Right cardiac atrium (tissue), 5 donors: Measurements from ENCODE around the gene WDFY1. TPM values are rescaled to one million over a fixed set of nuclear protein-coding genes. Genes with fewer than 3 reads are reported as not detected.
"Not testable (repeated sequence)": the region's sequence is repeated elsewhere in the genome, so short reads cannot be mapped to it uniquely, and the experiment has no call there.

Source experiments
- ATAC-seq, 2 donors: fragments of 200-7000 bp; cut with Tn5 transposase; one replicate each; pipeline versions ENCODE4 v1.8.0 to v1.9.1; 2020; ENCODE audit warnings: moderate library complexity in 2 of 2, mild to moderate bottlenecking in 1 of 2
- DNase-seq, 3 donors: peaks; one replicate each; pipeline ENCODE4 v3.0.0-alpha.2; 2020
- H3K27ac ChIP-seq: one replicate; pipeline ENCODE4 v1.5.1; 2013; ENCODE audit warnings: mild to moderate bottlenecking, low read length, control low read depth, moderate library complexity
- H3K27me3 ChIP-seq: one replicate; pipeline ENCODE4 v1.6.1; 2013; ENCODE audit not compliant: control insufficient read depth, insufficient read depth
- H3K4me1 ChIP-seq: one replicate; pipeline ENCODE4 v1.6.1; 2013; ENCODE audit warnings: low read length; ENCODE audit not compliant: control insufficient read depth, insufficient read depth
- H3K4me3 ChIP-seq: one replicate; pipeline ENCODE4 v1.5.1; 2013; ENCODE audit warnings: low read length, control low read depth
- H3K9me3 ChIP-seq: one replicate; pipeline ENCODE4 v1.6.1; 2013; ENCODE audit warnings: low read length; ENCODE audit not compliant: control insufficient read depth
- WGBS: extraction: QIAGEN DNeasy Blood & Tissue Kit; methylation state at CpG from one replicate; pipeline ENCODE4 v1.1.7; 2013; 5-methylcytosine and 5-hydroxymethylcytosine counted together
- intact Hi-C, 4 donors: fragments of 100-400 bp; cut with DNase I; formaldehyde crosslinking; loops; one replicate each; pipeline versions ENCODE4 v1.11.0 to v1.14.0; 2022 to 2023
- polyA plus RNA-seq: library from polyadenylated mRNA; stranded (reverse); fragments of 200-250 nt; gene quantifications from one replicate; pipeline ENCODE4 v1.2.3, GENCODE V29; 2013
- total RNA-seq, 4 donors: library from RNA; stranded (reverse); fragmentation: NEBNext Ultra II Directional; extraction: Animal tissue kit (Norgen Biotek cat#: 25700); gene quantifications; one replicate each; pipeline ENCODE4 v1.2.1, GENCODE V29; 2021
- donor health status: healthy with polysubstance abuse.
- donor health status: DM: no; HTN: yes; CAD: no.
- donor health status: DM: no; HTN: no; CAD: no.
- donor health status: DM: no; HTN: yes; CAD: no; lungs with severe emphysema.
- donor health status: DM: yes; HTN: yes; CAD: no.

The WDFY1 gene
- total and polyA plus RNA-seq, 5 donors, result 10.7 to 21.2 (median 15.9) TPM

GRCh38 chr2:223943135-223943534, 2.0 kb downstream of the WDFY1 start:
- intact Hi-C loops, result no loop called here
- peak overlapping the region; percentile 69 for H3K4me3 ChIP-seq
- 50% methylated on average over 1 of the region's 1 CpG for WGBS
- no peak for DNase-seq
- no peak overlapping the region for H3K27ac ChIP-seq
- no peaks in the 10 kb centered on the region for H3K9me3 ChIP-seq
- no peaks in the 10 kb centered on the region for H3K27me3 ChIP-seq
- peaks cover 7% of the 10 kb centered on the region for H3K4me1 ChIP-seq
- ATAC-seq, result no peak

GRCh38 chr2:223941579-223942277, 3.4 kb downstream of the WDFY1 start:
- H3K4me1 ChIP-seq, result peaks cover 8% of the 10 kb centered on the region
- ATAC-seq, result no peak
- H3K27ac ChIP-seq, result no peak overlapping the region
- no peaks in the 10 kb centered on the region for H3K27me3 ChIP-seq
- 56% methylated on average over 12 of the region's 12 CpGs for WGBS
- intact Hi-C loops, result no loop called here
- DNase-seq, result no peak
- H3K9me3 ChIP-seq, result no peaks in the 10 kb centered on the region
- no peak overlapping the region for H3K4me3 ChIP-seq

GRCh38 chr2:223939438-223939837, 5.7 kb downstream of the WDFY1 start:
- intact Hi-C loops, DNase-seq: not testable (repeated sequence)
- H3K4me1 ChIP-seq, result peaks cover 20% of the 10 kb centered on the region

GRCh38 chr2:223937535-223937934, 7.6 kb downstream of the WDFY1 start:
- H3K9me3 ChIP-seq, result no peaks in the 10 kb centered on the region
- H3K4me1 ChIP-seq, result peaks cover 24% of the 10 kb centered on the region
- H3K4me3 ChIP-seq, result no peak overlapping the region
- ATAC-seq (no peak), DNase-seq (no peak)
- H3K27ac ChIP-seq, result no peak overlapping the region
- WGBS, result 1% methylated on average over 1 of the region's 1 CpG
- intact Hi-C loops, result no loop called here
- H3K27me3 ChIP-seq, result no peaks in the 10 kb centered on the region

More at GRCh38 chr2:223939438-223939837, 5.7 kb downstream of the WDFY1 start:
- ATAC-seq, H3K27ac ChIP-seq, H3K4me3 ChIP-seq, H3K9me3 ChIP-seq, H3K27me3 ChIP-seq: not testable (repeated sequence)
- WGBS, result 43% methylated on average over 2 of the region's 2 CpGs

GRCh38 chr2:223936862-223937326, 8.2 kb downstream of the WDFY1 start:
- H3K9me3 ChIP-seq, result no peaks in the 10 kb centered on the region
- H3K27me3 ChIP-seq, result no peaks in the 10 kb centered on the region
- no peak overlapping the region for H3K27ac ChIP-seq
- DNase-seq (no peak), ATAC-seq (no peak)
- H3K4me1 ChIP-seq, result peaks cover 24% of the 10 kb centered on the region
- no peak overlapping the region for H3K4me3 ChIP-seq
- WGBS, result 52% methylated on average over 5 of the region's 5 CpGs
- intact Hi-C loops, result no loop called here

GRCh38 chr2:223935459-223936125, 9.5 kb downstream of the WDFY1 start:
- ATAC-seq, result no peak
- H3K27me3 ChIP-seq, result no peaks in the 10 kb centered on the region
- no peak overlapping the region for H3K27ac ChIP-seq

GRCh38 chr2:223934870-223935269, 10.3 kb downstream of the WDFY1 start:
- Histone ChIP-seq H3K27ac (no peak overlapping the region), H3K4me1 (peaks cover 26% of the 10 kb centered on the region), H3K27me3 (no peaks in the 10 kb centered on the region), H3K4me3 (no peak overlapping the region), H3K9me3 (no peaks in the 10 kb centered on the region)
- ATAC-seq (no peak), DNase-seq (no peak)
- 69% methylated on average over 6 of the region's 6 CpGs for WGBS
- intact Hi-C loops, result no loop called here

More at GRCh38 chr2:223935459-223936125, 9.5 kb downstream of the WDFY1 start:
- peaks cover 24% of the 10 kb centered on the region for H3K4me1 ChIP-seq
- no peak overlapping the region for H3K4me3 ChIP-seq
- intact Hi-C loops, result no loop called here
- no peak for DNase-seq
- no peaks in the 10 kb centered on the region for H3K9me3 ChIP-seq

- WGBS, result 43% methylated on average over 6 of the region's 6 CpGs
- Histone ChIP-seq H3K4me1 (peaks cover 24% of the 10 kb centered on the region), H3K9me3 (no peaks in the 10 kb centered on the region), H3K4me3 (no peak overlapping the region), H3K27ac (no peak overlapping the region), H3K27me3 (no peaks in the 10 kb centered on the region)
- intact Hi-C loops, result no loop called here
- DNase-seq (no peak), ATAC-seq (no peak)
These were observed 12.0 kb downstream of the WDFY1 start for GRCh38 chr2:223932816-223933800.

- H3K27ac ChIP-seq, result peak overlapping the region; percentile 58
- no peaks in the 10 kb centered on the region for H3K27me3 ChIP-seq
- ATAC-seq, result peak; percentile 85 to 88
- no peaks in the 10 kb centered on the region for H3K9me3 ChIP-seq
- H3K4me3 ChIP-seq, result no peak overlapping the region
- peaks cover 14% of the 10 kb centered on the region for H3K4me1 ChIP-seq
- intact Hi-C loops, result no loop called here
- DNase-seq, result peak; percentile 52 to 78 (median 73)
- WGBS, result 69% methylated on average over 23 of the region's 23 CpGs
These were observed 14.8 kb downstream of the WDFY1 start for GRCh38 chr2:223930103-223930976.

GRCh38 chr2:223929571-223930102, 15.5 kb downstream of the WDFY1 start:
- Histone ChIP-seq H3K4me3 (no peak overlapping the region), H3K27me3 (no peaks in the 10 kb centered on the region), H3K9me3 (no peaks in the 10 kb centered on the region), H3K4me1 (peaks cover 12% of the 10 kb centered on the region), H3K27ac (no peak overlapping the region)
- WGBS, result 60% methylated on average over 4 of the region's 4 CpGs
- intact Hi-C loops, result no loop called here
- no peak for ATAC-seq
- no peak for DNase-seq
